GM19025 (cell line): Measurements from ENCODE around the gene ZBTB20.
"Not testable (repeated sequence)": the region's sequence is repeated elsewhere in the genome, so short reads cannot be mapped to it uniquely, and the experiment has no call there.

Source experiments
- ATAC-seq: cut with Tn5 transposase; IDR thresholded peaks from one replicate; pipeline ENCODE4 v1.9.1; 2021; ENCODE audit warnings: mild to moderate bottlenecking, low read depth, moderate library complexity; ENCODE audit not compliant: unreplicated experiment

ZBTB20 gene

GRCh38 chr3:115146418-115147328, at the start of gene ZBTB20:
ZBTB20 (minus strand) TSS chr3:115147288.
- peak; percentile 25 for ATAC-seq

GRCh38 chr3:115194476-115194875, 47.4 kb upstream of the ZBTB20 start:
- ATAC-seq = no peak

GRCh38 chr3:115190747-115191146, 43.7 kb upstream of the ZBTB20 start:
- no peak for ATAC-seq

- peak; percentile 100 for ATAC-seq
These were observed 40.2 kb upstream of the ZBTB20 start for GRCh38 chr3:115187149-115187757.

GRCh38 chr3:115186351-115187148, 39.5 kb upstream of the ZBTB20 start:
- ATAC-seq = peak; percentile 31

- ATAC-seq = not testable (repeated sequence)
These were observed 37.9 kb upstream of the ZBTB20 start for GRCh38 chr3:115184859-115185572.

GRCh38 chr3:115178930-115179329, 31.8 kb upstream of the ZBTB20 start:
- ATAC-seq = not testable (repeated sequence)

GRCh38 chr3:115169808-115170207, 22.7 kb upstream of the ZBTB20 start:
- ATAC-seq = no peak

- no peak for ATAC-seq
These were observed 18.6 kb upstream of the ZBTB20 start for GRCh38 chr3:115165701-115166100.

- ATAC-seq = no peak
These were observed 18.2 kb upstream of the ZBTB20 start for GRCh38 chr3:115165266-115165665.

GRCh38 chr3:115164374-115165221, 17.5 kb upstream of the ZBTB20 start:
- no peak for ATAC-seq

- ATAC-seq = no peak
These were observed 15.7 kb upstream of the ZBTB20 start for GRCh38 chr3:115162759-115163158.

GRCh38 chr3:115161866-115162265, 14.8 kb upstream of the ZBTB20 start:
- no peak for ATAC-seq

GRCh38 chr3:115161168-115161834, 14.2 kb upstream of the ZBTB20 start:
- no peak for ATAC-seq

- ATAC-seq = peak; percentile 100
These were observed 13.2 kb upstream of the ZBTB20 start for GRCh38 chr3:115160295-115160694.

- no peak for ATAC-seq
These were observed 9.1 kb upstream of the ZBTB20 start for GRCh38 chr3:115156046-115156654.

- ATAC-seq = no peak
These were observed 7.5 kb upstream of the ZBTB20 start for GRCh38 chr3:115154611-115155010.

GRCh38 chr3:115151921-115152320, 4.8 kb upstream of the ZBTB20 start:
- ATAC-seq = no peak
